Tibial nerve (tissue), 4 donors: Measurements from ENCODE around the gene NRXN3.

ENCODE experiments used
- EP300 ChIP-seq, 2 donors: sonication (generic); formaldehyde crosslinking; IDR thresholded peaks; one replicate each; pipeline ENCODE4 v1.6.1; 2017; ENCODE audit warnings: antibody characterized with exemption in 2 of 2, mild to moderate bottlenecking in 1 of 2
- POLR2A ChIP-seq, 2 donors: fragments of 450-650 bp; IDR thresholded peaks; one replicate each; pipeline ENCODE4 v1.6.1; 2017; ENCODE audit warnings: antibody characterized with exemption in 2 of 2, mild to moderate bottlenecking in 2 of 2, moderate library complexity in 2 of 2
- TF ChIP-seq, protein P1 (sequence below), 5 experiments: fragments of 200-600 bp in 3 of 5; fragments of 450-650 bp in 2 of 5; sonication (generic) in 3 of 5; IDR thresholded peaks; one replicate each; pipeline ENCODE4 v1.5.1; 2016 to 2019; ENCODE audit warnings: antibody characterized with exemption in 5 of 5, mild to moderate bottlenecking in 3 of 5, moderate library complexity in 2 of 5

- TF ChIP-seq, protein P1, sequence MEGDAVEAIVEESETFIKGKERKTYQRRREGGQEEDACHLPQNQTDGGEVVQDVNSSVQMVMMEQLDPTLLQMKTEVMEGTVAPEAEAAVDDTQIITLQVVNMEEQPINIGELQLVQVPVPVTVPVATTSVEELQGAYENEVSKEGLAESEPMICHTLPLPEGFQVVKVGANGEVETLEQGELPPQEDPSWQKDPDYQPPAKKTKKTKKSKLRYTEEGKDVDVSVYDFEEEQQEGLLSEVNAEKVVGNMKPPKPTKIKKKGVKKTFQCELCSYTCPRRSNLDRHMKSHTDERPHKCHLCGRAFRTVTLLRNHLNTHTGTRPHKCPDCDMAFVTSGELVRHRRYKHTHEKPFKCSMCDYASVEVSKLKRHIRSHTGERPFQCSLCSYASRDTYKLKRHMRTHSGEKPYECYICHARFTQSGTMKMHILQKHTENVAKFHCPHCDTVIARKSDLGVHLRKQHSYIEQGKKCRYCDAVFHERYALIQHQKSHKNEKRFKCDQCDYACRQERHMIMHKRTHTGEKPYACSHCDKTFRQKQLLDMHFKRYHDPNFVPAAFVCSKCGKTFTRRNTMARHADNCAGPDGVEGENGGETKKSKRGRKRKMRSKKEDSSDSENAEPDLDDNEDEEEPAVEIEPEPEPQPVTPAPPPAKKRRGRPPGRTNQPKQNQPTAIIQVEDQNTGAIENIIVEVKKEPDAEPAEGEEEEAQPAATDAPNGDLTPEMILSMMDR (IDR thresholded peaks at IDR 0.05), result no peak
- TF ChIP-seq POLR2A (IDR thresholded peaks at IDR 0.05) (no peak), EP300 (IDR thresholded peaks at IDR 0.05) (no peak)
Measured at GRCh38 chr14:78358591-78358990, 188.4 kb downstream of the NRXN3 start.
